Stimulated activated CD4-positive, alpha-beta T cell treated with anti-CD3 and anti-CD28 coated beads, Interleukin-15, amount 100 ng/mL, for 24 hours (primary cell): ENCODE results near the gene LRP2.

ENCODE experiments used
- DNase-seq: peaks from one replicate; pipeline ENCODE4 v3.0.0-alpha.2; 2020

The LRP2 gene

GRCh38 chr2:169082995-169083394 lies 279.3 kb downstream of the LRP2 start:
- DNase-seq: no peak

GRCh38 chr2:169081551-169081950 lies 280.8 kb downstream of the LRP2 start:
- DNase-seq: no peak

GRCh38 chr2:169080250-169081069 lies 281.9 kb downstream of the LRP2 start:
- no peak for DNase-seq

- DNase-seq: no peak
Measured at GRCh38 chr2:169077674-169078240, 284.6 kb downstream of the LRP2 start.
